NB4 (cell line): ENCODE data around the gene SH2D7.

Experiments
- CTCF ChIP-seq: IDR thresholded peaks from one replicate; pipeline ENCODE4 v1.5.1; 2012; ENCODE audit warnings: low read depth, low read length
- MAX ChIP-seq: IDR thresholded peaks from 2 replicates; pipeline ENCODE4 v1.6.1; 2011; ENCODE audit warnings: low read depth, low read length
- MYC ChIP-seq: IDR thresholded peaks from 2 replicates; pipeline ENCODE4 v1.6.1; 2011; ENCODE audit warnings: low read depth, low read length
- POLR2A ChIP-seq: IDR thresholded peaks from 2 replicates; pipeline ENCODE4 v1.6.1; 2011; ENCODE audit warnings: mild to moderate bottlenecking; ENCODE audit not compliant: insufficient read length; ENCODE audit errors: extremely low read depth

- TF ChIP-seq CTCF = no peak
- TF ChIP-seq POLR2A = no peak
- TF ChIP-seq MAX = peak; percentile 60
- no peak for TF ChIP-seq MYC
Measured at GRCh38 chr15:78059110-78059839, 33.1 kb upstream of the SH2D7 start.
